HUES64 (cell line): Measurements from ENCODE around the gene LIPH. TPM values are rescaled to one million over a fixed set of nuclear protein-coding genes. Genes with fewer than 3 reads are reported as not detected.
"Not testable (repeated sequence)": the region's sequence is repeated elsewhere in the genome, so short reads cannot be mapped to it uniquely, and the experiment has no call there.

Experiments used
- H3K27ac ChIP-seq: 2 replicates; pipeline ENCODE4 v1.7.0; 2013; ENCODE audit warnings: low read depth, low read length, inconsistent platforms
- H3K27me3 ChIP-seq: 2 replicates; pipeline ENCODE4 v1.6.1; 2013; ENCODE audit warnings: mild to moderate bottlenecking, low read length; ENCODE audit not compliant: insufficient read depth
- H3K36me3 ChIP-seq: 2 replicates; pipeline ENCODE4 v1.6.1; 2013; ENCODE audit warnings: mild to moderate bottlenecking, low read length; ENCODE audit not compliant: insufficient read depth
- H3K4me1 ChIP-seq: 2 replicates; pipeline ENCODE4 v1.6.1; 2013; ENCODE audit warnings: mild to moderate bottlenecking, low read length, moderate library complexity; ENCODE audit not compliant: insufficient read depth
- H3K4me3 ChIP-seq: 2 replicates; pipeline ENCODE4 v1.5.1; 2013; ENCODE audit warnings: mild to moderate bottlenecking, low read length, moderate library complexity
- H3K9ac ChIP-seq: 2 replicates; pipeline ENCODE4 v1.6.1; 2013; ENCODE audit warnings: mild to moderate bottlenecking, low read depth, low read length
- H3K9me3 ChIP-seq: 2 replicates; pipeline ENCODE4 v1.6.1; 2013; ENCODE audit warnings: low read depth, low read length; ENCODE audit not compliant: insufficient read depth
- WGBS: fragments of 150-250, 120-280 bp; methylation state at CpG from one replicate; pipeline ENCODE4 v1.1.7; 2013; ENCODE audit warnings: missing lambda C conversion rate; 5-methylcytosine and 5-hydroxymethylcytosine counted together
- polyA plus RNA-seq, 2 experiments: library from polyadenylated mRNA; stranded (reverse); fragments of 50-300 nt; gene quantifications; one replicate each; pipeline ENCODE4 v1.2.3, GENCODE V29; 2013

LIPH gene
- polyA plus RNA-seq (2013, experiment 1 of 2) = 0.30 TPM
- 0.19 TPM for polyA plus RNA-seq (2013, experiment 2 of 2)

- H3K27me3 ChIP-seq = no peaks in the 10 kb centered on the region
- H3K27ac ChIP-seq = no peak within 1 kb of the TSS
- no peaks in the 10 kb centered on the region for H3K9me3 ChIP-seq
- H3K9ac ChIP-seq = no peak within 1 kb of the TSS
- H3K36me3 ChIP-seq = no peaks in the 10 kb centered on the region
- H3K4me1 ChIP-seq = peaks cover 4% of the 10 kb centered on the region; the same call in 1 of the 2 replicates
- WGBS = 59% methylated on average over 6 of the region's 6 CpGs
- H3K4me3 ChIP-seq = no peak within 1 kb of the TSS; the same call in 1 of the 2 replicates
Measured at GRCh38 chr3:185552358-185552877, at the start of gene LIPH. TSS of gene LIPH (minus strand) at chr3:185552588. CDS start at chr3:185552471, 117 bp downstream.

DNA sequence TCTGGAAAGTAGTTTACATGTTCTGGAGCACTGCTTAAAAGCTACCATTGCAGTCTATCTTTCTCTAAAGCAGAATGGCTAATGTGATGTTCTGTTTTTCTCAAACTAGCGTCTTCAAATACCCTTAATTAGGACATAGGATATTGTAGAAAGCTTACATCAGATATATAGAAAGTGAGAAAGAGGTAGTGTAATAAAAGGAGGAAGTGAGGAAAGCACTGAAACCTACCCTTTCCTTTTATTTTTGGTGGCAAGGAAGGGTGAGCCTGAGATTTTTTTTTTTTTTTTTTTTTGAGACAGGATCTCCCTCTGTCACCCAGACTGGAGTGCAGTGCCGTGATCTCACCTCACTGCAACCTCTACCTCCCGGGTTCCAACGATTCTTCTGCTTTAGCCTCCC lies 43.1 kb upstream of the LIPH start:
- Histone ChIP-seq H3K36me3 (peaks cover 62% of the 10 kb centered on the region), H3K27me3 (no peaks in the 10 kb centered on the region), H3K9me3 (no peaks in the 10 kb centered on the region), H3K4me3 (no peak overlapping the region), H3K9ac (no peak overlapping the region), H3K4me1 (no peaks in the 10 kb centered on the region), H3K27ac (no peak overlapping the region)
- WGBS = 96% methylated on average over 3 of the region's 4 CpGs

GRCh38 chr3:185594073-185594472 lies 41.7 kb upstream of the LIPH start:
- H3K9me3 ChIP-seq = no peaks in the 10 kb centered on the region
- no peak overlapping the region for H3K4me3 ChIP-seq
- H3K27ac ChIP-seq = no peak overlapping the region
- WGBS = 100% methylated on average over 3 of the region's 3 CpGs
- H3K36me3 ChIP-seq = peaks cover 52% of the 10 kb centered on the region
- no peak overlapping the region for H3K9ac ChIP-seq
- H3K27me3 ChIP-seq = no peaks in the 10 kb centered on the region
- no peaks in the 10 kb centered on the region for H3K4me1 ChIP-seq

DNA sequence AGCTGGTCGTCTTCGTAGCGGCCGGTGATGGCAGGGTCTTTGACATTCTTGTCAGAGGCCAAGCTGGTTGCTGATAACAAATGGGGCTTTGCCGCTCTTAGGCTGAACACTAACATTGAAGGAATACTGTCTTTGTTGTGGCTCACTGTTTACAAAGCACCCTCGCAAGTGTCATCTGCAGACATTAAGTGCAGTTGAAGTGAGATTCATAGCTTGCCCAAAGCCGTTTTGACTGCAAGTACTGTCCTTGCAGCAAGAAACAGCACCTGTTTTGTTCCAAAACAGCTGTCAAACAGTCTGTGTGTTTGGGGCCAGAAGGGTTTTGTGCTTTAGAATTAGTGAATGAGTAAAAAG lies 34.3 kb upstream of the LIPH start:
- H3K36me3 ChIP-seq = peaks cover 8% of the 10 kb centered on the region
- WGBS = 11% methylated on average over 7 of the region's 7 CpGs
- peak overlapping the region; percentile 88; the same call in 1 of the 2 replicates for H3K27ac ChIP-seq
- peaks cover 16% of the 10 kb centered on the region for H3K4me1 ChIP-seq
- no peaks in the 10 kb centered on the region for H3K9me3 ChIP-seq
- H3K4me3 ChIP-seq = peak overlapping the region; percentile 95
- H3K27me3 ChIP-seq = no peaks in the 10 kb centered on the region
- H3K9ac ChIP-seq = peak overlapping the region; percentile 81

DNA sequence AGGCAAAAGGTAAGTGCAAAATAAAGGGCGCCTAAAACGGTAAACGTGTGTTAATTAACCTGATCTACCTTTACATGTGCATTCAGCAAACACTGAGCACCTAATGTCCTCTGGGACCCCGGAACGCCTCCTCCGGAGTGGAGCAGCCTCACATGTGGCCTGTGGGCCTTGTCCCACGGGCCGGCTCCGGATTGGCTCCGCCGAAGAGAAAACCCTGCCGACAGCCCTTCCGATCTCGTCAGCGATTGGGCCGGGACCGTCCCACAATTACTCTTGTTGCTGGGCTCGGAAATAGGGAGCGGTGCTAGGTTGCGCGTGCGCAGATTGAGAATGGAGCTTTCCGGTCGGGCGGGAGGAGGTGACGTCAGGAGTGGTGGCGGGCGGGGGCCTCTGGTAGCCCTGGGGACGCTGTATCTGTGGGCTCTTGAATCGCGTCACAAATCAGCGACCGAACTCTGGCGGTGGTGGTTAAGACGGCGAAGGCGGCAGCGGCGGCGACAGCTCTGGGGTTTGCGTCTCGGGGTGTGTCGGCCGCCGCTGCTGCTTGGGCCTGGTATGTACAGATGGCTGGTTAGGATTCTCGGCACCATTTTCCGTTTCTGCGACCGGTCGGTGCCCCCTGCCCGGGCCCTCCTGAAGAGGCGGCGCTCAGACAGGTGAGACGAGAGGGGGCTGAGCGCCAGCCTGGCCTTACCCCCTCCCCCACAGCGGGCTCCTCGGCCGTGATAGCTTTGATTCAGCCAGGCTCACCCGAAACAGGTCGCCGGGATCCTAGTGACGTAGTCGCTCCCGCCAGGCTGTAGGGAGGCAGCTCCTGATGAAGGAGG lies 33.7 kb upstream of the LIPH start, which contains the start of gene SENP2:
Gene SENP2, plus strand, starts transcription at position 437 of the 827 bp plus-strand sequence. Its CDS starts 119 bp downstream, at position 556.
- WGBS = under 1% methylated on average over 64 of the region's 64 CpGs
- H3K27me3 ChIP-seq = no peaks in the 10 kb centered on the region
- H3K4me3 ChIP-seq = peak within 1 kb of the TSS; percentile 95
- H3K27ac ChIP-seq = peak within 1 kb of the TSS; percentile 88
- peaks cover 6% of the 10 kb centered on the region; the same call in 1 of the 2 replicates for H3K36me3 ChIP-seq
- peaks cover 16% of the 10 kb centered on the region for H3K4me1 ChIP-seq
- peak within 1 kb of the TSS; percentile 81 for H3K9ac ChIP-seq
- H3K9me3 ChIP-seq = no peaks in the 10 kb centered on the region

DNA sequence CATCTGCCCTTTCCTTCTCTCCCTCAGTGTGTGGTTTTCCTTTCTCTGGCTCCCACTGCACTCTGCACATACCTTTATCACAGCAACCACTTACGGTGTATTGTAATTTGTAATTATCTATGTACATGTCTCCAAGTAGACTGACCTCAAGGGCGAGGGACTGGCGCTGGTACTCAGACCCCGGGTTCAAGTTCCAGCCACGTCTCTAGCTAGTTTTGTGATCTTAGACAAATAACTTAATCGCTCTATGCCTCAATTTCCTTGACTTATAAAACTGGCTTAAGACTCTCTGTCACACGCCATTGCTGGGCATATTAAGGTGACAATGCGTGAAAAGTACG lies 33.1 kb upstream of the LIPH start:
- WGBS = 70% methylated on average over 8 of the region's 9 CpGs
- Histone ChIP-seq H3K9ac (peak overlapping the region; percentile 77), H3K4me1 (peaks cover 19% of the 10 kb centered on the region), H3K9me3 (no peaks in the 10 kb centered on the region), H3K36me3 (peaks cover 5% of the 10 kb centered on the region; the same call in 1 of the 2 replicates), H3K4me3 (peak overlapping the region; percentile 95), H3K27me3 (no peaks in the 10 kb centered on the region), H3K27ac (peak overlapping the region; percentile 85)

DNA sequence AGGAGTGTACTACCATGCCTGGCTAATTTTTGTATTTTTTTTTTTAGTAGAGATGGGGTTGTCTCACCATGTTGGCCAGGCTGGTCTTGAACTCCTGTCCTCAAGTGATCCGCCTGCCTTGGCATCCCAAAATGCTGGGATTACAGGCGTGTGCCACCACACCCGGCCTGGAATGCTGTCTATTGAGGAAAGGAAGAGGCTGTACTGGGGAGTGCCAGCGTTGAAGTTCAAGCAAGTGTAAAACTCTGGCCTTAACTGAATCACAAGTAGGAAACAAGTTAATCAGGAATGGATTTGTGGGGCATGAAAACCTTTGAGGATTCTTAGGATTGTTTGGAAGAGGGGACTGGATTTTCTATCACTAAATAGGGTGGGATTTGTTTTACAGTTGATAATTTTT lies 32.3 kb upstream of the LIPH start:
- Histone ChIP-seq H3K4me1 (peaks cover 21% of the 10 kb centered on the region), H3K36me3 (peaks cover 3% of the 10 kb centered on the region; the same call in 1 of the 2 replicates), H3K9ac (no peak overlapping the region), H3K9me3 (no peaks in the 10 kb centered on the region), H3K4me3 (peak overlapping the region; percentile 95; the same call in 1 of the 2 replicates), H3K27me3 (no peaks in the 10 kb centered on the region), H3K27ac (peak overlapping the region; percentile 46; the same call in 1 of the 2 replicates)
- WGBS = 86% methylated on average over 4 of the region's 4 CpGs

GRCh38 chr3:185583925-185584324 lies 31.5 kb upstream of the LIPH start:
- WGBS = 44% methylated on average over 5 of the region's 6 CpGs
- peak overlapping the region; percentile 62 for H3K4me3 ChIP-seq
- H3K27me3 ChIP-seq = no peaks in the 10 kb centered on the region
- peaks cover 21% of the 10 kb centered on the region for H3K4me1 ChIP-seq
- peak overlapping the region; percentile 81 for H3K27ac ChIP-seq
- 0 out of 2 replicates have a peak overlapping the region, but pooled peaks have one; percentile 32 for H3K9ac ChIP-seq
- H3K36me3 ChIP-seq = peaks cover 3% of the 10 kb centered on the region; the same call in 1 of the 2 replicates
- no peaks in the 10 kb centered on the region for H3K9me3 ChIP-seq

DNA sequence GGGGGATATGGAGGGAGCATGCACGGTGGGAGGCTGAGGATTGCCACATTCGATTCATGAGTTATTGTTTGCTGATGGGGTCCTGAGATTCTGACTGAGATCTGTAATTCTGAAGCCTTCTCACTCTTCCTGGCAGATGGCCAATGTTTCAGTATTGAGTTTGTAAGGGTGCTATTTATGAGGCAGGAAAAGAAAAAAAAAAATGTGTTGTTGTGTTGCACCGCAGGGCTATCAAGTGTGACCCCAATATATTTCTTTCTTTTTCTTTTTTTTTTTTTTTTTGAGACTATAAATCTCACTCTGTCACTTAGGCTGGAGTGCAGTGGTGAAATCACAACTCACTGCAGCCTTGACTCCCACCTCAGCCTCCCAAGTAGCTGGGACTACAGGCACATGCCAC lies 30.5 kb upstream of the LIPH start:
- H3K27ac ChIP-seq = peak overlapping the region; percentile 96
- peak overlapping the region; percentile 62 for H3K4me3 ChIP-seq
- H3K27me3 ChIP-seq = no peaks in the 10 kb centered on the region
- H3K36me3 ChIP-seq = no peaks in the 10 kb centered on the region
- H3K9me3 ChIP-seq = no peaks in the 10 kb centered on the region
- H3K4me1 ChIP-seq = peaks cover 21% of the 10 kb centered on the region
- peak overlapping the region; percentile 72 for H3K9ac ChIP-seq
- 28% methylated on average over 3 of the region's 3 CpGs for WGBS

DNA sequence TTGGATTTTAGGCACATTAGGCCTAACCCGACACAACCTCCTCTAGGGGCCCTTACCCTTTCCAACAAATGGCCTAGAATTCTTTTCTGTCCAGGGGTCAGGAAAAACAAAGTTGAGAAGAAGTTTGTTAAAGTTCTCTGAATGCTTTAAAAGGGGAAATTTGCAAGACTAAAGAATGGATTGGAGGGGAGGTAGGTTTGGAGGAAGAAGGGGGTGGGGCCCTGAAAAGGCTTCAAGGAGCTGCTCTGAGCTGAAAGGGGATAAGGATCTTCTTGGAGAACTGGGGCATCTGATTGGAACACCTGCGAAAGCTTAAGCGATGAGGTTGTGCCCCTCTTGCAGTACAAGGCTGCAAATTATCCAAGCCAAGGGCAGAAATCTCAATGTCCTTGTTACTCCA lies 29.8 kb upstream of the LIPH start:
- H3K4me1 ChIP-seq = peaks cover 21% of the 10 kb centered on the region
- no peaks in the 10 kb centered on the region for H3K27me3 ChIP-seq
- peak overlapping the region; percentile 62 for H3K4me3 ChIP-seq
- H3K36me3 ChIP-seq = no peaks in the 10 kb centered on the region
- H3K9ac ChIP-seq = peak overlapping the region; percentile 72
- H3K9me3 ChIP-seq = no peaks in the 10 kb centered on the region
- H3K27ac ChIP-seq = peak overlapping the region; percentile 96
- 2% methylated on average over 2 of the region's 3 CpGs for WGBS

GRCh38 chr3:185575108-185575869 lies 22.9 kb upstream of the LIPH start:
- WGBS = 33% methylated on average over 17 of the region's 17 CpGs
- H3K4me3 ChIP-seq, H3K27ac ChIP-seq, H3K27me3 ChIP-seq, H3K4me1 ChIP-seq, H3K9me3 ChIP-seq, H3K9ac ChIP-seq, H3K36me3 ChIP-seq: not testable (repeated sequence)
